SU-DHL-6 (cell line): Measurements from ENCODE around the gene CHAT.

Source experiments
- H2AFZ ChIP-seq: fragments of 200-600 bp; sonication (generic); 2 replicates; pipeline ENCODE4 v1.6.1; 2014; ENCODE audit warnings: low read depth, mild to moderate bottlenecking, moderate library complexity, mixed read lengths, antibody characterized with exemption, low read length; ENCODE audit not compliant: severe bottlenecking
- H3F3A ChIP-seq: fragments of 200-600 bp; shearing (Covaris generic); 2 replicates; pipeline ENCODE4 v1.6.0; 2016; ENCODE audit warnings: antibody characterized with exemption, mild to moderate bottlenecking; ENCODE audit not compliant: insufficient read depth
- H3K27ac ChIP-seq: fragments of 200-600 bp; sonication (generic); 2 replicates; pipeline ENCODE4 v1.5.1; 2016; ENCODE audit warnings: low read depth, mild to moderate bottlenecking, low read length, moderate library complexity, mixed read lengths
- H3K27me3 ChIP-seq: fragments of 200-600 bp; sonication (generic), shearing (Covaris generic); 2 replicates; pipeline ENCODE4 v1.6.0; 2014; ENCODE audit warnings: mild to moderate bottlenecking, low read length
- H3K36me3 ChIP-seq: fragments of 200-600 bp; sonication (generic); 2 replicates; pipeline ENCODE4 v1.6.1; 2014; ENCODE audit warnings: mild to moderate bottlenecking, low read length, mixed read lengths
- H3K4me2 ChIP-seq: fragments of 300-600, 200-600 bp; shearing (Covaris generic), sonication (generic); 2 replicates; pipeline ENCODE4 v1.6.0; 2014; ENCODE audit warnings: low read length, low read depth, mild to moderate bottlenecking; ENCODE audit not compliant: poor library complexity, severe bottlenecking
- H3K4me3 ChIP-seq: fragments of 200-600 bp; sonication (generic); 2 replicates; pipeline ENCODE4 v1.5.1; 2014; ENCODE audit warnings: antibody characterized with exemption, low read length, mild to moderate bottlenecking, mixed read lengths; ENCODE audit not compliant: insufficient read depth, poor library complexity, severe bottlenecking
- H3K79me2 ChIP-seq: fragments of 200-600 bp; sonication (generic); 2 replicates; pipeline ENCODE4 v1.6.1; 2014; ENCODE audit warnings: mild to moderate bottlenecking, low read length, moderate library complexity; ENCODE audit not compliant: insufficient read depth
- H3K9ac ChIP-seq: fragments of 200-600 bp; sonication (generic); 2 replicates; pipeline ENCODE4 v1.7.0; 2014; ENCODE audit warnings: mild to moderate bottlenecking, low read length
- H3K9me2 ChIP-seq: fragments of 200-600 bp; sonication (generic); replicated peaks from 2 replicates; pipeline ENCODE4 v1.6.1; 2014; ENCODE audit warnings: low read length; ENCODE audit not compliant: insufficient read depth
- H3K9me3 ChIP-seq: fragments of 200-600 bp; sonication (generic); 2 replicates; pipeline ENCODE4 v1.6.1; 2014; ENCODE audit warnings: low read length, mixed read lengths; ENCODE audit not compliant: insufficient read depth
- H4K20me1 ChIP-seq: fragments of 200-600 bp; sonication (generic); 2 replicates; pipeline ENCODE4 v1.6.1; 2014; ENCODE audit warnings: low read depth, mild to moderate bottlenecking, antibody characterized with exemption, low read length, moderate library complexity, mixed read lengths
- EZH2phosphoT487 ChIP-seq: fragments of 200-600 bp; sonication (generic), shearing (Covaris generic); conservative IDR thresholded peaks from 2 replicates; pipeline ENCODE4 v1.6.1; 2018; ENCODE audit warnings: mild to moderate bottlenecking, antibody characterized with exemption, low read length, moderate library complexity, mixed read lengths
- TF ChIP-seq, protein P1 (sequence below): fragments of 200-600 bp; sonication (generic); IDR thresholded peaks from one replicate; pipeline ENCODE4 v1.5.1; 2017; ENCODE audit warnings: antibody characterized with exemption, mild to moderate bottlenecking, low read length, moderate library complexity; ENCODE audit not compliant: insufficient read depth, poor library complexity, severe bottlenecking

Gene CHAT

DNA sequence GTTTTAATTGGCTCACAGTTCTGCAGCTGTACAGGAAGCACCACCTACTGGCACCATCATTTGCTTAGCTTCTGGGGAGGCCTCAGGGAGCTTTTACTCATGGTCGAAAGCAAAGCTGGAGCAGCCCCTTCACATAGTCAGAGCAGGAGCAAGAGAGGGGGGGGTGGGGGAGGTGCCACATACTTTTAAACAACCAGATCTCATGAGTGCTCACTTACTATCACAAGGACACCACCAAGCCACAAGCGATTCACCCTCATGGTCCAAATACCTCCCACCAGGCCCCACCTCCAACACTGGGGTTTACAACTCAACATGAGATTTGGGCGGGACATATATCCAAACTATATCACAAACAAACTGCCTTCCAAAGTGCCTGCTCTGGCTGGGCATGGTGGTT lies 35.4 kb upstream of the CHAT start:
- Histone ChIP-seq H3K9ac (no peak overlapping the region), H4K20me1 (no peaks in the 10 kb centered on the region), H3K79me2 (no peaks in the 10 kb centered on the region), H2AFZ (no peak overlapping the region), H3K4me3 (no peak overlapping the region), H3F3A (no peaks in the 10 kb centered on the region), H3K27ac (no peak overlapping the region), H3K4me2 (no peak overlapping the region), H3K27me3 (no peaks in the 10 kb centered on the region), H3K9me2 (no peaks in the 10 kb centered on the region), H3K36me3 (no peaks in the 10 kb centered on the region), H3K9me3 (no peaks in the 10 kb centered on the region)
- TF ChIP-seq, protein P1, sequence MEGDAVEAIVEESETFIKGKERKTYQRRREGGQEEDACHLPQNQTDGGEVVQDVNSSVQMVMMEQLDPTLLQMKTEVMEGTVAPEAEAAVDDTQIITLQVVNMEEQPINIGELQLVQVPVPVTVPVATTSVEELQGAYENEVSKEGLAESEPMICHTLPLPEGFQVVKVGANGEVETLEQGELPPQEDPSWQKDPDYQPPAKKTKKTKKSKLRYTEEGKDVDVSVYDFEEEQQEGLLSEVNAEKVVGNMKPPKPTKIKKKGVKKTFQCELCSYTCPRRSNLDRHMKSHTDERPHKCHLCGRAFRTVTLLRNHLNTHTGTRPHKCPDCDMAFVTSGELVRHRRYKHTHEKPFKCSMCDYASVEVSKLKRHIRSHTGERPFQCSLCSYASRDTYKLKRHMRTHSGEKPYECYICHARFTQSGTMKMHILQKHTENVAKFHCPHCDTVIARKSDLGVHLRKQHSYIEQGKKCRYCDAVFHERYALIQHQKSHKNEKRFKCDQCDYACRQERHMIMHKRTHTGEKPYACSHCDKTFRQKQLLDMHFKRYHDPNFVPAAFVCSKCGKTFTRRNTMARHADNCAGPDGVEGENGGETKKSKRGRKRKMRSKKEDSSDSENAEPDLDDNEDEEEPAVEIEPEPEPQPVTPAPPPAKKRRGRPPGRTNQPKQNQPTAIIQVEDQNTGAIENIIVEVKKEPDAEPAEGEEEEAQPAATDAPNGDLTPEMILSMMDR: no peak
- no peak for TF ChIP-seq EZH2phosphoT487

DNA sequence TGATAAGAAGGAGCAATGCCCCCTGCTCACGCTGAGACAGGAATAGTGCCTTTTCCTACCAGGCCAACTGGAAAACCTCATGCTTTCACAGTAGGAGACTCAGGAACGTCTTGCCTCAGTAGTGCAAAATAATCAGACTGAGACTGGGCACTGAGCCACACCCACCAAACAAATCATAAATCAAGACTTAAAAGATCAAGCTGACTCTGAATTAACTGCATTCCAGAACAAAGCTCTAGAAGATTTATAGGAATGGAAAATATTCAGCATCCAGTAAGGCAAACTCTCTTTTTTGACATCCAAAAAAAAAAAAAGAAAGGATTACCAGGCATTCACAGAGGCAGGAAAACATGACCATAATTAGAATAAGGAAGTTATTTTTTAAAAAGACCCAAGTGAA lies 34.2 kb upstream of the CHAT start:
- H2AFZ ChIP-seq: no peak overlapping the region
- H3K4me3 ChIP-seq: no peak overlapping the region

DNA sequence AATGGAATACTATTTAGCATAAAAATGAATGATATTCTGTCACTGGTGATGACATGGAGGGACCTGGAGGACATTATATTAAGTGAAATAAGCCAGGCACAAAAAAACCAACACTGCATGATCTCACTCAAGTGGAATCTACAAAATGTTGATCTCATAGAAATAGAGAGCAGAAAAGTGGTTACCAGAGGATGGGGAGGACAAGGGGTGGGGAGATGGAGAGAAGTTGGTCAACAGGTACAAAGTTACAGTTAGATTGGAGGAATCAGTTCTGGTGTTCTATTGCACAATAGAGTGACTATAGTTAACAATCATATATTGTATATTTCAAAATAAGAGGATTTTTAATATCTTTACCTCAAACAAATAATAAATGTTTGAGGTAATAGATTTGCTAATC lies 28.4 kb upstream of the CHAT start:
- no peak overlapping the region for H3K9ac ChIP-seq
- TF ChIP-seq, protein P1: no peak
- no peak for TF ChIP-seq EZH2phosphoT487
- no peaks in the 10 kb centered on the region for H3K27me3 ChIP-seq
- no peaks in the 10 kb centered on the region for H3K9me3 ChIP-seq
- H4K20me1 ChIP-seq: no peaks in the 10 kb centered on the region
- no peaks in the 10 kb centered on the region for H3K36me3 ChIP-seq
- H3F3A ChIP-seq: no peaks in the 10 kb centered on the region
- no peak overlapping the region for H3K27ac ChIP-seq
- H3K9me2 ChIP-seq: no peaks in the 10 kb centered on the region
- H2AFZ ChIP-seq: no peak overlapping the region
- no peaks in the 10 kb centered on the region for H3K79me2 ChIP-seq
- no peak overlapping the region for H3K4me2 ChIP-seq
- no peak overlapping the region for H3K4me3 ChIP-seq

More for the DNA sequence above, 34.2 kb upstream of the CHAT start:
- no peaks in the 10 kb centered on the region for H3K9me3 ChIP-seq
- H3K36me3 ChIP-seq: no peaks in the 10 kb centered on the region
- no peak overlapping the region for H3K27ac ChIP-seq
- H3K9me2 ChIP-seq: no peaks in the 10 kb centered on the region
- no peaks in the 10 kb centered on the region for H4K20me1 ChIP-seq
- no peak for TF ChIP-seq EZH2phosphoT487
- TF ChIP-seq, protein P1: no peak
- no peak overlapping the region for H3K9ac ChIP-seq
- H3K79me2 ChIP-seq: no peaks in the 10 kb centered on the region
- H3K27me3 ChIP-seq: no peaks in the 10 kb centered on the region
- H3K4me2 ChIP-seq: no peak overlapping the region
- H3F3A ChIP-seq: no peaks in the 10 kb centered on the region

DNA sequence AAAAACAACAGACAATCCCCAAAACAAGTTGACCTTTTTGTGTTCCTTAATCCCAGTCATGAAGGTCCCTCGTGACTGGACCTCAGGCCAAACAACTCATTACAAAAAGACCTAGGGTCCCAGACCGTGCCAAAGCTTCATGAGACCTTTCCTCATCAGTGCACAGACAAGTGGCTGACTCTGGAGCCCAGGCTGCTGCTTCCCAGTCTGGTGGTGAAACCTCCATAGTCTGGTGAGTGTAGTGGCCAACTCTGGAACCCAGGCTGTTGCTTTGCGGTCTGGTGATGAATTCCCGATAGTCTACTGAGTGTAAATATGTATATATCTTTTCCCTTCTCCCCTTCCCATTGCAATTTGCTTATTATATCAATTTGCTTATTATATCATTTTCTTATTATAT lies 25.9 kb upstream of the CHAT start:
- Histone ChIP-seq H3F3A (no peaks in the 10 kb centered on the region), H3K27me3 (no peaks in the 10 kb centered on the region), H3K79me2 (no peaks in the 10 kb centered on the region), H3K4me2 (no peak overlapping the region), H3K27ac (no peak overlapping the region), H2AFZ (no peak overlapping the region), H4K20me1 (no peaks in the 10 kb centered on the region), H3K4me3 (no peak overlapping the region), H3K9me3 (no peaks in the 10 kb centered on the region), H3K36me3 (no peaks in the 10 kb centered on the region), H3K9ac (no peak overlapping the region), H3K9me2 (no peaks in the 10 kb centered on the region)
- TF ChIP-seq EZH2phosphoT487: no peak
- TF ChIP-seq, protein P1: no peak
